Large intestine (tissue), 3 donors: ENCODE results near the gene CAMTA1. TPM values are rescaled to one million over a fixed set of nuclear protein-coding genes. Genes with fewer than 3 reads are reported as not detected.

Source experiments
- DNase-seq, 2 donors: peaks; one replicate each; pipeline versions ENCODE4 v3.0.0 to v3.0.0-alpha.2; 2013
- H3K27ac ChIP-seq: one replicate; pipeline ENCODE4 v1.5.1; 2013; ENCODE audit warnings: low read length
- H3K27me3 ChIP-seq: 2 replicates; pipeline ENCODE4 v1.6.1; 2013; ENCODE audit warnings: low read length; ENCODE audit not compliant: control insufficient read depth, insufficient read depth
- H3K36me3 ChIP-seq: 2 replicates; pipeline ENCODE4 v1.6.1; 2013; ENCODE audit warnings: low read length; ENCODE audit not compliant: control insufficient read depth, insufficient read depth
- H3K4me1 ChIP-seq: one replicate; pipeline ENCODE4 v1.6.1; 2013; ENCODE audit warnings: low read length; ENCODE audit not compliant: control insufficient read depth, insufficient read depth
- H3K4me3 ChIP-seq: one replicate; pipeline ENCODE4 v1.5.1; 2013; ENCODE audit warnings: low read length
- H3K9me3 ChIP-seq: one replicate; pipeline ENCODE4 v1.6.1; 2013; ENCODE audit warnings: mild to moderate bottlenecking, low read depth, low read length, moderate library complexity; ENCODE audit not compliant: control insufficient read depth
- WGBS: methylation state at CpG from one replicate; pipeline ENCODE4 v1.1.5; 2013; ENCODE audit warnings: low lambda C conversion rate; ENCODE audit not compliant: insufficient coverage; 5-methylcytosine and 5-hydroxymethylcytosine counted together
- polyA plus RNA-seq: library from polyadenylated mRNA; unstranded; fragments of 120-200 nt; gene quantifications from one replicate; pipeline ENCODE4 v1.2.1, GENCODE V29; 2013

CAMTA1 gene
- polyA plus RNA-seq, 1 donor = 67.9 TPM

GRCh38 chr1:7651203-7651602, 865.9 kb downstream of the CAMTA1 start:
- Histone ChIP-seq H3K27ac (no peak overlapping the region), H3K9me3 (peaks cover 4% of the 10 kb centered on the region), H3K27me3 (peaks cover 4% of the 10 kb centered on the region), H3K36me3 (no peaks in the 10 kb centered on the region), H3K4me1 (no peaks in the 10 kb centered on the region), H3K4me3 (no peak overlapping the region)
- WGBS = no CpG with 5 or more reads among the region's 8 CpGs
- DNase-seq = no peak

GRCh38 chr1:7652061-7652460, 866.8 kb downstream of the CAMTA1 start:
- Histone ChIP-seq H3K4me3 (no peak overlapping the region), H3K4me1 (no peaks in the 10 kb centered on the region), H3K36me3 (no peaks in the 10 kb centered on the region), H3K27me3 (peaks cover 4% of the 10 kb centered on the region), H3K9me3 (peaks cover 4% of the 10 kb centered on the region), H3K27ac (no peak overlapping the region)
- DNase-seq = no peak
- no CpG with 5 or more reads among the region's 7 CpGs for WGBS

- no peak for DNase-seq
- Histone ChIP-seq H3K36me3 (no peaks in the 10 kb centered on the region), H3K4me3 (no peak overlapping the region), H3K27ac (no peak overlapping the region), H3K27me3 (peaks cover 4% of the 10 kb centered on the region), H3K4me1 (no peaks in the 10 kb centered on the region), H3K9me3 (peaks cover 4% of the 10 kb centered on the region)
- WGBS = no CpG with 5 or more reads among the region's 12 CpGs
Observed at GRCh38 chr1:7652515-7653098, 867.4 kb downstream of the CAMTA1 start.

- Histone ChIP-seq H3K9me3 (peaks cover 4% of the 10 kb centered on the region), H3K36me3 (no peaks in the 10 kb centered on the region), H3K4me3 (no peak overlapping the region), H3K27ac (no peak overlapping the region), H3K27me3 (peaks cover 4% of the 10 kb centered on the region), H3K4me1 (no peaks in the 10 kb centered on the region)
- no CpG with 5 or more reads among the region's 1 CpG for WGBS
- DNase-seq = no peak
Observed at GRCh38 chr1:7654725-7655124, 869.5 kb downstream of the CAMTA1 start.

- Histone ChIP-seq H3K27me3 (peaks cover 4% of the 10 kb centered on the region), H3K9me3 (peaks cover 4% of the 10 kb centered on the region), H3K27ac (no peak overlapping the region), H3K4me1 (no peaks in the 10 kb centered on the region), H3K4me3 (no peak overlapping the region), H3K36me3 (no peaks in the 10 kb centered on the region)
- WGBS = no CpG with 5 or more reads among the region's 2 CpGs
- DNase-seq = no peak
Observed at GRCh38 chr1:7655354-7655753, 870.1 kb downstream of the CAMTA1 start.

- peaks cover 4% of the 10 kb centered on the region for H3K9me3 ChIP-seq
- no peak for DNase-seq
- no peaks in the 10 kb centered on the region for H3K27me3 ChIP-seq
- no peak overlapping the region for H3K27ac ChIP-seq
- no peaks in the 10 kb centered on the region for H3K36me3 ChIP-seq
- no peak overlapping the region for H3K4me3 ChIP-seq
- WGBS = no CpG with 5 or more reads among the region's 24 CpGs
- no peaks in the 10 kb centered on the region for H3K4me1 ChIP-seq
Observed at GRCh38 chr1:7656557-7657215, 871.4 kb downstream of the CAMTA1 start.

GRCh38 chr1:7657287-7658016, 872.2 kb downstream of the CAMTA1 start:
- no peaks in the 10 kb centered on the region for H3K27me3 ChIP-seq
- no peak overlapping the region for H3K27ac ChIP-seq
- no peak for DNase-seq
- peaks cover 4% of the 10 kb centered on the region for H3K9me3 ChIP-seq
- H3K4me1 ChIP-seq = no peaks in the 10 kb centered on the region
- WGBS = 33% methylated on average over 6 of the region's 17 CpGs
- no peak overlapping the region for H3K4me3 ChIP-seq
- no peaks in the 10 kb centered on the region for H3K36me3 ChIP-seq

- Histone ChIP-seq H3K27me3 (no peaks in the 10 kb centered on the region), H3K4me3 (no peak overlapping the region), H3K27ac (no peak overlapping the region), H3K9me3 (peaks cover 4% of the 10 kb centered on the region), H3K4me1 (no peaks in the 10 kb centered on the region), H3K36me3 (no peaks in the 10 kb centered on the region)
- DNase-seq = no peak
- no CpG with 5 or more reads among the region's 7 CpGs for WGBS
Observed at GRCh38 chr1:7658099-7658498, 872.8 kb downstream of the CAMTA1 start.

GRCh38 chr1:7659514-7659913, 874.3 kb downstream of the CAMTA1 start:
- peaks cover 4% of the 10 kb centered on the region for H3K9me3 ChIP-seq
- DNase-seq = no peak
- no peak overlapping the region for H3K4me3 ChIP-seq
- no peak overlapping the region for H3K27ac ChIP-seq
- 80% methylated on average over 2 of the region's 6 CpGs for WGBS
- H3K27me3 ChIP-seq = no peaks in the 10 kb centered on the region
- no peaks in the 10 kb centered on the region for H3K4me1 ChIP-seq
- H3K36me3 ChIP-seq = no peaks in the 10 kb centered on the region

- H3K27ac ChIP-seq = no peak overlapping the region
- no peak for DNase-seq
- no peaks in the 10 kb centered on the region for H3K27me3 ChIP-seq
- H3K4me1 ChIP-seq = peaks cover 4% of the 10 kb centered on the region
- H3K4me3 ChIP-seq = no peak overlapping the region
- no peaks in the 10 kb centered on the region for H3K36me3 ChIP-seq
- no peaks in the 10 kb centered on the region for H3K9me3 ChIP-seq
- WGBS = 100% methylated on average over 1 of the region's 38 CpGs
Observed at GRCh38 chr1:7663451-7664146, 878.3 kb downstream of the CAMTA1 start.
